K562 (cell line): ENCODE results near the gene SPOCD1. TPM values are rescaled to one million over a fixed set of nuclear protein-coding genes. Genes with fewer than 3 reads are reported as not detected.
A peak's percentile ranks its signal among the peaks of the same experiment; 100 is the strongest.

Source experiments
- EP400 ChIP-seq: fragments of 450-650 bp; IDR thresholded peaks from 2 replicates; pipeline ENCODE4 v1.6.1; 2017; ENCODE audit warnings: antibody characterized with exemption, mild to moderate bottlenecking, moderate library complexity
- FOXP4 ChIP-seq: sonication (generic); formaldehyde crosslinking; IDR thresholded peaks from 2 replicates; pipeline ENCODE4 v1.8.0; 2022; ENCODE audit warnings: mild to moderate bottlenecking, missing genetic modification reagents, borderline replicate concordance
- MBD2 ChIP-seq: sonication (generic); IDR thresholded peaks from 2 replicates; pipeline ENCODE4 v1.6.1; 2016; ENCODE audit warnings: low read depth, borderline replicate concordance
- MITF ChIP-seq: IDR thresholded peaks from 2 replicates; pipeline ENCODE4 v1.6.1; 2014; ENCODE audit warnings: antibody characterized with exemption
- NR2C1 ChIP-seq, 2 experiments: fragments of 450-650 bp; IDR thresholded peaks; 2 replicates each; pipeline ENCODE4 v1.6.1; 2017; ENCODE audit warnings: mild to moderate bottlenecking in 2 of 2, antibody characterized with exemption in 1 of 2, inconsistent platforms in 1 of 2, missing compliant biosample characterization in 1 of 2, missing genetic modification characterization in 1 of 2
- PTBP1 ChIP-seq: fragments of 200-400 bp; formaldehyde crosslinking; IDR thresholded peaks from 2 replicates; pipeline ENCODE4 v1.6.1; 2017; ENCODE audit warnings: low read depth, low read length
- REST ChIP-seq, 2 experiments: fragments of 450-650 bp; formaldehyde crosslinking in 1 of 2; IDR thresholded peaks; 2 replicates each; pipeline versions ENCODE4 v1.4.0 to v1.6.1; 2014 to 2020; ENCODE audit warnings: mild to moderate bottlenecking in 2 of 2, borderline replicate concordance in 1 of 2, low read depth in 1 of 2
- TAF15 ChIP-seq: fragments of 200-400 bp; formaldehyde crosslinking; IDR thresholded peaks from 2 replicates; pipeline ENCODE4 v1.6.1; 2017; ENCODE audit warnings: mild to moderate bottlenecking, low read depth, low read length, moderate library complexity
- TARDBP ChIP-seq: fragments of 450-650 bp; IDR thresholded peaks from 2 replicates; pipeline ENCODE4 v1.6.1; 2016
- ZBTB2 ChIP-seq: fragments of 450-650 bp; IDR thresholded peaks from 2 replicates; pipeline ENCODE4 v1.6.1; 2016; ENCODE audit warnings: antibody characterized with exemption
- ZNF436 ChIP-seq: fragments of 250-450, 450-650 bp; sonication (Bioruptor Pico); formaldehyde crosslinking; IDR thresholded peaks from 2 replicates; pipeline ENCODE4 v1.7.0; 2020; ENCODE audit warnings: mild to moderate bottlenecking
- polyA plus RNA-seq, 8 experiments: library from polyadenylated mRNA; depleted of rRNA in 4 of 8; stranded (reverse) in 5 of 8; unstranded in 3 of 8; fragments of >200 nt; fragmentation: Nextera tagmentation in 2 of 8; fragmentation: Illumina TruSeq in 1 of 8; extraction: Ambion mirVana in 2 of 8; extraction: Trizol in 1 of 8; gene quantifications; 2 replicates each; pipeline versions ENCODE4 v1.2.1 to v1.2.3, GENCODE V29; 2011 to 2014; ENCODE audit warnings: inconsistent platforms in 1 of 8, missing spikeins in 1 of 8
- total RNA-seq, 7 experiments: library from RNA; depleted of rRNA in 6 of 7; stranded (reverse); fragments of >200 nt in 6 of 7; fragmentation: Illumina TruSeq in 2 of 7; extraction: Trizol in 2 of 7; gene quantifications; 2 replicates each; pipeline versions ENCODE4 v1.2.1 to v1.2.3, GENCODE V29; 2011 to 2021; ENCODE audit warnings: low replicate concordance in 1 of 7
- TF ChIP-seq, protein P1 (sequence below): fragments of 450-650 bp; formaldehyde crosslinking; IDR thresholded peaks from 2 replicates; pipeline ENCODE4 v1.4.0; 2022; ENCODE audit warnings: mild to moderate bottlenecking, moderate library complexity

SPOCD1 gene
- total and polyA plus RNA-seq, 9 of the 15 experiments (the other 6 are each of a cell fraction or from before 2014, with no cell fraction given), result 0.03 to 0.71 (median 0.26) TPM; not detected in 1

DNA sequence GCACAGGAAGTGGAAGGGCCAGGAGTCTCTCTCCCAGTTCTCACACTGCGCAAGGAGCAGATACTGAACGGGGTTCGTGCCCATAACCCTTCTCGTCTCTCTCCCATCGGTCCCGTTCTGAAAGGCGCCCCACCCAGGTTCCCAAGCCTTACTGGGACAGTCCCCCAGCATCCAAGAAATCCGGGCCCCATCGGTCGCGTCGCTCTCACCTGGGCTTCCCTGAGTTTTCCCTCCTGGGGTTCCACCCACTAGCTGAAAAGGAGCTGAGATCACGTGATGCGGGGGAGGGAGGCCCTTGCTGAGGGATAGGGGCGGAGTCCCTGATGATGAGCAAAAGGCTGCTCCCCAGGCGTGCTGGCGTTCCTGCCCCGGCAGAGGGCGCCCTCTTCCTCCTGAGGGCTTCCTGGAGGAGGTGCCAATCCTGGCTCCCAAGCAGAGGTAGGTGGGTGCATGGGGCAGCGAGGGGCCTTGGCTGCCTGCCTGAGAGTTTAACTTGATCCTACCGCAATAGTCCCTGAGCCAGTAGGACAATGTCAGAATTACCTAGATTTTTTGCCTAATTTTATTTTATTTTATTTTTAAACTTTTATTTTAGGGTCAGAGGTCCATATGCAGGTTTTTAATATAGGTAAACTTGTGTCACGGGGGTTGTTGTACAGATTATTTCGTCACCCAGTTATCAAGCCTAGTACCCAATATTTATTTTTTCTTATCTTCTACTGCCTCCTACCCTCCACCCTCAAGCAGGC, at the start of gene SPOCD1 (continued):
- TF ChIP-seq REST (IDR thresholded peaks at IDR 0.05; ENCODE audit: borderline replicate concordance) (peak; percentile 95), REST (CRISPR knock-in tag; IDR thresholded peaks at IDR 0.05; ENCODE audit: low read depth) (peak; percentile 79), ZNF436 (CRISPR knock-in tag) (peak; percentile 100), MITF (peak; percentile 65; the same call in 1 of the 2 replicates), TARDBP (peak; percentile 54; the same call in 1 of the 2 replicates), NR2C1 (IDR thresholded peaks at IDR 0.05) (peak; percentile 78), NR2C1 (tag; IDR thresholded peaks at IDR 0.05) (peak; percentile 56), PTBP1 (peak; percentile 99), EP400 (peak; percentile 43), FOXP4 (CRISPR knock-in tag) (no peak), ZBTB2 (peak; percentile 47; the same call in 1 of the 2 replicates), MBD2 (no peak), TAF15 (no peak)
- TF ChIP-seq, protein P1, sequence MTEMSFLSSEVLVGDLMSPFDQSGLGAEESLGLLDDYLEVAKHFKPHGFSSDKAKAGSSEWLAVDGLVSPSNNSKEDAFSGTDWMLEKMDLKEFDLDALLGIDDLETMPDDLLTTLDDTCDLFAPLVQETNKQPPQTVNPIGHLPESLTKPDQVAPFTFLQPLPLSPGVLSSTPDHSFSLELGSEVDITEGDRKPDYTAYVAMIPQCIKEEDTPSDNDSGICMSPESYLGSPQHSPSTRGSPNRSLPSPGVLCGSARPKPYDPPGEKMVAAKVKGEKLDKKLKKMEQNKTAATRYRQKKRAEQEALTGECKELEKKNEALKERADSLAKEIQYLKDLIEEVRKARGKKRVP, result peak; percentile 33; the same call in 1 of the 2 replicates
